ENCODE data around the gene ICAM3. TPM values are rescaled to one million over a fixed set of nuclear protein-coding genes. Genes with fewer than 3 reads are reported as not detected.
"Not testable (repeated sequence)": the region's sequence is repeated elsewhere in the genome, so short reads cannot be mapped to it uniquely, and the experiment has no call there.

Gene ICAM3
- total RNA-seq (2021; fragmentation: NEBNext Ultra II Directional; extraction: Animal tissue kit (Norgen Biotek cat#: 25700)): 10 to 100 TPM; 14.7 to 17.7 (median 16.8) TPM
- long read RNA-seq, partial matches to known transcripts: 14 of 16 reads
- long read RNA-seq, other reads (novel, unspliced or antisense): 2 of 16 reads

DNA sequence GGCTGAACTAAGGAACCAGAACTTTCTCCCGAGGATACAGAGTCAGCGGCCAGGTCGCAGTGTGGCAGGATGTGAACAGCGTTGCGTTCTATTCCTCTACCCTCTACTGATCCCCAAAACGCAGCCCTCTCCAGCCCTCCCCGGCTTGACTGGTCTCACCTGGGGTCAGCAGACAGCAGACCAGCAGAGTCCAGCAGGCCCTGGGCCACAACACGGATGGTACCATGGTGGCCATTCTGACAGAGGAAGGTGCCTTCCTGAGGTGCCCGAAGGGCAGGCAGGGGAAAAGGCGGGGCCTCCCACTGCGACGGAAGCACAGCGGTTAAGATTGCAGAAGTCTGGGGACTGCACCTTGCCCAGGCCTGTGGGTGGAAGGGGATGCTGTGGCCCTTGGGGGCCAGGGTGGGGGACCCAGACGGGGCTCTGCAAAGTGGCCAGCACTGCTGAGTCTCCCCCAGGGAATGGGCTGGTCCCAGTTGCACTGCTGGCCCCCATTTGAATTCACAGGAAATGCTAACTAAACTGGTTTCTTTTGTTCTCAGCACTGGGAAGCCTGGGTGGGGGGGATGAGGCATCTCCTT, at the start of gene ICAM3:
Gene ICAM3 (minus strand): TSS at position 245 of the 581 bp plus-strand sequence. CDS start 10 bp downstream, at position 235.
- TF ChIP-seq CTCF (IDR thresholded peaks at IDR 0.05): no peak
- no peak within 1 kb of the TSS for H3K27ac Mint-ChIP-seq
- no peak within 1 kb of the TSS for H3K4me3 Mint-ChIP-seq
- no peak for DNase-seq
- H3K36me3 Mint-ChIP-seq (ENCODE audit: low read depth): no peaks in the 10 kb centered on the region
- no peaks in the 10 kb centered on the region for H3K9me3 Mint-ChIP-seq
- peaks cover 14% of the 10 kb centered on the region for H3K4me1 Mint-ChIP-seq (ENCODE audit: low read depth)
- peaks cover 9% of the 10 kb centered on the region for H3K27me3 Mint-ChIP-seq (ENCODE audit: insufficient read depth)

DNA sequence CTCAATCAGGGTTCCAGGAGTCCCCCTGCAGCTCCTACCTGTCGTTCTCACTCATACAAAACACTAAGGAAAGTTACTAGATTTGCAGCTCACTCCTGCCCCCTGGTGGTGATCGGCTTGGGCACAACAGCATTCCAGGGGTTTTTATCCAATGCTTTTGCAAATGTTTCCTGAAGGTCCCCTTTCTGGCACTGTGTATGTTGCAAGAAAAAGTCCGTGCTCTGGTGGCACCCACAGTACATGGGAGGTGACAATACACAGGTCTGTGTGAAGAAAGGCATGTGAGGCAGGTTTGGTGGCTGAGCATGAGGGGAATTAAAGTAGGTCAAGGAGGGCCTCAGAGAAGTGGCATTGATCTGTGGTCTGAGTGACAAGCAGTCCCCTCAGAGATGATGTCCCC, 49.5 kb upstream of the ICAM3 start:
- no peaks in the 10 kb centered on the region; the same call in 1 of the 2 replicates for H3K27me3 Mint-ChIP-seq (ENCODE audit: insufficient read depth)
- peak; percentile 69 for DNase-seq
- H3K36me3 Mint-ChIP-seq (ENCODE audit: low read depth): peaks cover 11% of the 10 kb centered on the region
- no peak overlapping the region; the same call in 1 of the 2 replicates for H3K4me3 Mint-ChIP-seq
- TF ChIP-seq CTCF (IDR thresholded peaks at IDR 0.05): peak; percentile 99
- H3K9me3 Mint-ChIP-seq: no peaks in the 10 kb centered on the region
- no peak overlapping the region; the same call in 1 of the 2 replicates for H3K27ac Mint-ChIP-seq
- no peaks in the 10 kb centered on the region for H3K4me1 Mint-ChIP-seq (ENCODE audit: low read depth)

- no peaks in the 10 kb centered on the region for H3K9me3 Mint-ChIP-seq
- peaks cover 1% of the 10 kb centered on the region; the same call in 1 of the 2 replicates for H3K27me3 Mint-ChIP-seq (ENCODE audit: insufficient read depth)
- 0 out of 2 replicates have a peak, but pooled peaks have one; percentile 7 for TF ChIP-seq CTCF (IDR thresholded peaks at IDR 0.05)
- no peak overlapping the region for H3K4me3 Mint-ChIP-seq
- H3K36me3 Mint-ChIP-seq (ENCODE audit: low read depth): no peaks in the 10 kb centered on the region
- no peak for DNase-seq
- H3K27ac Mint-ChIP-seq: no peak overlapping the region
- H3K4me1 Mint-ChIP-seq (ENCODE audit: low read depth): peaks cover 11% of the 10 kb centered on the region
Measured at GRCh38 chr19:10384580-10384979, 45.2 kb upstream of the ICAM3 start.

GRCh38 chr19:10383223-10383499, 43.7 kb upstream of the ICAM3 start:
- not testable (repeated sequence) for H3K36me3 Mint-ChIP-seq (ENCODE audit: low read depth); H3K4me3 Mint-ChIP-seq; DNase-seq; H3K27ac Mint-ChIP-seq; H3K27me3 Mint-ChIP-seq (ENCODE audit: insufficient read depth); H3K9me3 Mint-ChIP-seq
- H3K4me1 Mint-ChIP-seq (ENCODE audit: low read depth): peaks cover 18% of the 10 kb centered on the region

- Mint-ChIP-seq H3K4me1 (ENCODE audit: low read depth) (peaks cover 18% of the 10 kb centered on the region), H3K27ac (peak within 1 kb of the TSS; percentile 84), H3K27me3 (ENCODE audit: insufficient read depth) (peaks cover 1% of the 10 kb centered on the region), H3K9me3 (no peaks in the 10 kb centered on the region), H3K4me3 (peak within 1 kb of the TSS; percentile 98), H3K36me3 (ENCODE audit: low read depth) (peaks cover 12% of the 10 kb centered on the region)
- DNase-seq: peak; percentile 96
- TF ChIP-seq CTCF (IDR thresholded peaks at IDR 0.05): no peak
Measured at GRCh38 chr19:10380313-10381102, 41.1 kb upstream of the ICAM3 start, which contains the start of gene TYK2. TSS of gene TYK2 (minus strand) at chr19:10380572. CDS start at chr19:10378406, 2,166 bp downstream.

DNA sequence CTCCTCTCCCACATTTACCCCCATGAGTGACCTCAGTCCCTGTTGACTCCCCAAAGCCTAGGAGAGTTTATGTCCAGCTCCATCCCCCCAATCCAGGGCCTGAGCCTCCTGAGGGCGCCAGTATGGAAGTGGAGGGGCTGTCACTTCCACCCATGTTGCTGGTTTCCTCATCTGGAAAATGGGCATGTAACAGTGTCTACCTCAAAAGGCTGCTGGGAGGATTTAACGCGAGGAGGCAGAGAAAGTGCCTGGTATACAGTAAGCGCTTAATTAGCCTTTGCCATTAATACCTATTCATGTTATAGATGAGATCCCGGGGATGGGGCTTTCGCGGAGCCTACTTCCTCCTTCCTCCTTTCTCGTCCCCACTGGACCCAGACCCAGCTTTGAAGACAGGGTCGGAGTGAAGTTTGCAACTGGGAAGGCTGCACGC, 40.5 kb upstream of the ICAM3 start:
- H3K4me3 Mint-ChIP-seq: peak overlapping the region; percentile 98
- no peak for TF ChIP-seq CTCF (IDR thresholded peaks at IDR 0.05)
- no peak for DNase-seq
- peaks cover 18% of the 10 kb centered on the region for H3K4me1 Mint-ChIP-seq (ENCODE audit: low read depth)
- H3K27me3 Mint-ChIP-seq (ENCODE audit: insufficient read depth): peaks cover 1% of the 10 kb centered on the region
- peak overlapping the region; percentile 84 for H3K27ac Mint-ChIP-seq
- H3K36me3 Mint-ChIP-seq (ENCODE audit: low read depth): peaks cover 14% of the 10 kb centered on the region
- no peaks in the 10 kb centered on the region for H3K9me3 Mint-ChIP-seq

Data from HFFc6 (cell line).